HFFc6 (cell line): ENCODE data around the gene STRIP1. TPM values are rescaled to one million over a fixed set of nuclear protein-coding genes. Genes with fewer than 3 reads are reported as not detected.
A peak's percentile ranks its signal among the peaks of the same experiment; 100 is the strongest.

Experiments
- DNase-seq: peaks from one replicate; pipeline ENCODE4 v3.0.0-alpha.2; 2018
- H3K27ac Mint-ChIP-seq: 2 replicates; pipeline ENCODE4 v1.8.0; 2020; ENCODE audit warnings: mild to moderate bottlenecking, mixed read lengths
- H3K27me3 Mint-ChIP-seq: 2 replicates; pipeline ENCODE4 v1.8.0; 2021; ENCODE audit warnings: mild to moderate bottlenecking, moderate library complexity, mixed read lengths; ENCODE audit not compliant: insufficient read depth
- H3K36me3 Mint-ChIP-seq: 2 replicates; pipeline ENCODE4 v1.8.0; 2021; ENCODE audit warnings: low read depth, mixed read lengths
- H3K4me1 Mint-ChIP-seq: 2 replicates; pipeline ENCODE4 v1.8.0; 2020; ENCODE audit warnings: low read depth, mixed read lengths
- H3K4me3 Mint-ChIP-seq: 2 replicates; pipeline ENCODE4 v1.8.0; 2020; ENCODE audit warnings: mild to moderate bottlenecking, moderate library complexity, mixed read lengths
- H3K9me3 Mint-ChIP-seq: 2 replicates; pipeline ENCODE4 v1.8.0; 2020; ENCODE audit warnings: mild to moderate bottlenecking, mixed read lengths
- total RNA-seq, 6 experiments: library from RNA; stranded (reverse); fragmentation: NEBNext Ultra II Directional; extraction: Animal tissue kit (Norgen Biotek cat#: 25700); gene quantifications; 2 replicates in 1 of 6; 3 replicates in 5 of 6; pipeline ENCODE4 v1.2.3, GENCODE V29; 2021
- TF ChIP-seq, protein P1 (sequence below): fragments of 200-600 bp; sonication (generic); IDR thresholded peaks from 2 replicates; pipeline ENCODE4 v1.5.0; 2021; ENCODE audit warnings: antibody characterized with exemption, mild to moderate bottlenecking

Gene STRIP1
- total RNA-seq, 6 experiments from 2014 or later: 33.2 to 48.4 (median 36.8) TPM

DNA sequence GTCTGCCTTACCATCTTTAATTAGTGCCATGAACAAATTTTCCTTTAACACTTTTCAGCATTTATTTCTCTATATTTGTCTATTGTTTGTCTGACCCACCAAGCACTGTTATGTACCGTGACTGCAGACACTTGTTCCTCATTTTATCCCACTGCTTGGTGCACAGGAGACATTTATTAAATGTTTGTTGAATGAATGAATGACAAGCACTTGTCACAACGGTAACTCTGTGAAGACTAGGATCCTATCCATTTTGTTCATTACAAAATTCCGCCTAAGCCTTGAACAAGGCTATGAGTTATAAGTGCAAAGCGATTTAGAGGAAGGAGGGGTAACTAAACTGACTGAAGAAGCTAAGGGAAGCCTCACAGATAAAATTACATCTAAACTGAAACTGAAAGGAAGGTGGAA, 379 bp upstream of the STRIP1 start:
- peaks cover 9% of the 10 kb centered on the region for H3K36me3 Mint-ChIP-seq
- peak overlapping the region; percentile 95 for H3K27ac Mint-ChIP-seq
- H3K27me3 Mint-ChIP-seq: no peaks in the 10 kb centered on the region; the same call in 1 of the 2 replicates
- TF ChIP-seq, protein P1, sequence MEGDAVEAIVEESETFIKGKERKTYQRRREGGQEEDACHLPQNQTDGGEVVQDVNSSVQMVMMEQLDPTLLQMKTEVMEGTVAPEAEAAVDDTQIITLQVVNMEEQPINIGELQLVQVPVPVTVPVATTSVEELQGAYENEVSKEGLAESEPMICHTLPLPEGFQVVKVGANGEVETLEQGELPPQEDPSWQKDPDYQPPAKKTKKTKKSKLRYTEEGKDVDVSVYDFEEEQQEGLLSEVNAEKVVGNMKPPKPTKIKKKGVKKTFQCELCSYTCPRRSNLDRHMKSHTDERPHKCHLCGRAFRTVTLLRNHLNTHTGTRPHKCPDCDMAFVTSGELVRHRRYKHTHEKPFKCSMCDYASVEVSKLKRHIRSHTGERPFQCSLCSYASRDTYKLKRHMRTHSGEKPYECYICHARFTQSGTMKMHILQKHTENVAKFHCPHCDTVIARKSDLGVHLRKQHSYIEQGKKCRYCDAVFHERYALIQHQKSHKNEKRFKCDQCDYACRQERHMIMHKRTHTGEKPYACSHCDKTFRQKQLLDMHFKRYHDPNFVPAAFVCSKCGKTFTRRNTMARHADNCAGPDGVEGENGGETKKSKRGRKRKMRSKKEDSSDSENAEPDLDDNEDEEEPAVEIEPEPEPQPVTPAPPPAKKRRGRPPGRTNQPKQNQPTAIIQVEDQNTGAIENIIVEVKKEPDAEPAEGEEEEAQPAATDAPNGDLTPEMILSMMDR: no peak
- peaks cover 45% of the 10 kb centered on the region for H3K4me1 Mint-ChIP-seq
- no peaks in the 10 kb centered on the region for H3K9me3 Mint-ChIP-seq
- peak overlapping the region; percentile 93 for H3K4me3 Mint-ChIP-seq
- no peak for DNase-seq

DNA sequence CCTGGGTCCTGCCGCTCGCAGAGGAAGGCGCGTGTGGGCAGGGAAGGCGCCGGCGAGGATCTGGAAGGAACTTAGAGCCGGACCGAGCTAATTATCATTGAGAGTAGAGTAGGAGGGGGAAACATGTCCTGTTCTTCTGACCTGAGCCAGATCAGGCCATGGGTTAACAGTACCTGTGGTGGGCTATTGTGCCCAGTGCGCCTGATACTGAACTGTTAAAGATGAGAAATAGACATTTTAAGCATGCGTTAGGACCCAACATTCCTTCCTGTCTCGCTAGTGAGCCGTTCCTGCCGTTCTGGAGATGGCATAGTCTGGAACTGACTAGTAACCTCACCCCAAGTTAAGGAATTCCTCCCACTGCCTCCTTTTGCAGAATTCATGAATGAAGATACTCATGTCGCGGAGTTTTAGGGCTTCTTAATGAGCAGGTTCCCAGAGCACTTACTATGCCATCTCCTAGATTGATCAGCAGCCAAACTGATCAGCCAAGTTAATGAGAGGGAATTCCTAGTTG, 870 bp downstream of the STRIP1 start:
- Mint-ChIP-seq H3K27ac (peak overlapping the region; percentile 77), H3K36me3 (peaks cover 9% of the 10 kb centered on the region), H3K9me3 (no peaks in the 10 kb centered on the region), H3K4me1 (peaks cover 45% of the 10 kb centered on the region), H3K27me3 (no peaks in the 10 kb centered on the region; the same call in 1 of the 2 replicates), H3K4me3 (peak overlapping the region; percentile 93)
- DNase-seq: peak; percentile 38
- TF ChIP-seq, protein P1: no peak

DNA sequence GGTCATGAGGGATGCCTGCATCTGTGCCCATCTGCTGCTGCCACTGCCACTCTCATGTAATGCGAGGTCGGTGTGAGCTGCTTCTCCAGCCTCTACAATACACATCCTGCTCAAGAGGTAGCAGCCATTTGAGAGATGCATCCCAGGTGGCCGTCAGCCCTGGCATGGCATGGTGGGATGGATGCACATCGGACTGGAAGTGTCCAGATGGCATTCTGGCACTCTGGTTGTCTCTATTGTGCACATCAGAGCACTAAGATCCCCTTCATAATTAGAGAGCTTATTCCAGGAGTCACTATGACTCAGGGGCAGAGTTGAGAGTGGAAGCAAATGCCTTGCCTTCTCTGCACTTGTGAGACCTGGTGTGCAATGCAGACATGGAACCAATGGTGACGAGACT, 3.8 kb downstream of the STRIP1 start:
- Mint-ChIP-seq H3K4me1 (peaks cover 23% of the 10 kb centered on the region), H3K36me3 (peaks cover 14% of the 10 kb centered on the region), H3K9me3 (no peaks in the 10 kb centered on the region), H3K4me3 (no peak overlapping the region), H3K27me3 (no peaks in the 10 kb centered on the region), H3K27ac (no peak overlapping the region)
- TF ChIP-seq, protein P1: no peak
- DNase-seq: no peak

DNA sequence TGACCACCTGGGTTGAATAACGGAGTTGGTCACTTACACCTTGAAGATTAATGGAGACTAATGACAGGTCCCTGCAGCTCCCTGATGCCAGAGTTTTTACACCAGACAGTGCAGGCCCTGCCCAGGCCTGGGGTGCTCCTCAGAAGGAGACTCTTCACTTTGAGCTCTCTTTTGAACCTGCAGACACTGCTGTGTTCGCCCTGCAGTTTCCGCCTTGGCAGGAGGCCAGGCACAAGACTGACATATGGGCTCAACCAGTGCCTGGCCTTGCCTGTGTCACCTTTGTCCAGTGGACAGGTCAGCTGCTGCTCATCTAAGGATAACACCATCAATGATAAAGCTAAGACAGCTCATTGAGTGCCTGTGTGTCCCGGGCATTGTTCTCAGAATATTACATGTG, 5.2 kb downstream of the STRIP1 start:
- H3K27me3 Mint-ChIP-seq: no peaks in the 10 kb centered on the region
- no peak overlapping the region for H3K27ac Mint-ChIP-seq
- TF ChIP-seq, protein P1: no peak
- peaks cover 21% of the 10 kb centered on the region for H3K36me3 Mint-ChIP-seq
- H3K4me3 Mint-ChIP-seq: no peak overlapping the region
- no peaks in the 10 kb centered on the region for H3K9me3 Mint-ChIP-seq
- DNase-seq: no peak
- H3K4me1 Mint-ChIP-seq: peaks cover 14% of the 10 kb centered on the region

DNA sequence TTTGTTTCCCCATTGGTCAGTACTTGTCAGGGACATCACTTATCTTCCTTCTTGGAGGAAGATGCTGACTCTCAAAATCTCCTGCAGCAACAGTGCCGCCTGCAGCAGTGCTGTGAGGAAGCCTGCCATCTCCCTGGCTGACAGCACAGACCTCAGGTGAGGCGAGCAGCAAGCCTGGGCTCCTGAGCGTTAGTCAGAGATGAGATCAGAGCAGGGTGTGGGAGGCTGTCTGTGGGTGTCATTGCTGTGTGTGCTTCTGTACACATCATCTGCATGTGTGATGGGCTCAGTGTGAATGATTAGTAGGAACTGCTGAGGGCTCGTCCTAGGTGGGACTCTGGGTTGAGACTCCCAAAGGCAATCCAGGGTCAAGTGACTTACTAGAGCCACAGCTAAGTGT, 6.1 kb downstream of the STRIP1 start:
- TF ChIP-seq, protein P1: no peak
- DNase-seq: no peak
- H3K9me3 Mint-ChIP-seq: no peaks in the 10 kb centered on the region
- peaks cover 11% of the 10 kb centered on the region for H3K4me1 Mint-ChIP-seq
- no peak overlapping the region for H3K27ac Mint-ChIP-seq
- no peaks in the 10 kb centered on the region for H3K27me3 Mint-ChIP-seq
- no peak overlapping the region for H3K4me3 Mint-ChIP-seq
- H3K36me3 Mint-ChIP-seq: peaks cover 26% of the 10 kb centered on the region
